GM10847 (cell line): ENCODE data around the gene ASF1B.

ENCODE experiments used
- POLR2A ChIP-seq: IDR thresholded peaks from 2 replicates; pipeline ENCODE4 v1.6.1; 2011; ENCODE audit not compliant: insufficient read length; ENCODE audit errors: extremely low read depth

Gene ASF1B

DNA sequence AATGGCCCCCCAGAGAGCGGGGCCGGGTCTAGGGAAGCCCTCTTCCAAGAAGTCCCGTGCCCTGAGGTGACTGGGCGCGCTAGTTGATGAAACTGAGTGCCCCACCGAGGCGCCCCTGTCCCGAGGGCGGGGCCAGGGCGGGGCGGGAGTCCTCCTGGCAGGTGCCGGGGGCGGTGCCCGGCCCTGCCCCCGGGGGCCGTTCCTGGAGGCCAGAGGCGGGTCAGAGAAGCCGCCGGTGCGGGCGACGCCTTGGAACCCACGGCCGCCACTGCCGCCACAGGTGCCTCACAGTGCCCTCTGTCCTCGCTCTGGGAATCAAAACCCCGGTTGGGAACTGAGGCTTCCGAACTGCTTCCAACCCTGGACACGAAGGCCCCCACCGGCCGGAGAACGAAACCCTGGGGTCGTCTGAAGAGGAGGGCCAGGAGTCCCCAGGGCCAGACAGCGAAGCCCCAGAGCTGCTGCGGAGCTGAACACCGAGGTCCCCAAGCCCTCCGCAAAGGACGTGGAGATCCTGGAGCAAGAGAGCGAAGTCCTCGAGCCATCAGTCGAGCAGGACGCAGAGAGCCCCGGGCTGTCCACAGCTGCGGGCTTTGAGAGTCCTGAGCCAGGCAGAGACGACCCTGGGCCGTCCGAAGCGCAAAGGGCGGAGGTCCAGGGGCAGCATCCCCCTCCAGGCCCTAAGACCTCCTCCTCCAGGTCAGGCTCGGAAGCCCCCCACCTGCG, 63.7 kb downstream of the ASF1B start, which contains the start of gene MISP3:
MISP3 (plus strand) TSS at position 252 of the 726 bp plus-strand sequence. CDS start 524 bp downstream, outside the sequence.
- TF ChIP-seq POLR2A: no peak

DNA sequence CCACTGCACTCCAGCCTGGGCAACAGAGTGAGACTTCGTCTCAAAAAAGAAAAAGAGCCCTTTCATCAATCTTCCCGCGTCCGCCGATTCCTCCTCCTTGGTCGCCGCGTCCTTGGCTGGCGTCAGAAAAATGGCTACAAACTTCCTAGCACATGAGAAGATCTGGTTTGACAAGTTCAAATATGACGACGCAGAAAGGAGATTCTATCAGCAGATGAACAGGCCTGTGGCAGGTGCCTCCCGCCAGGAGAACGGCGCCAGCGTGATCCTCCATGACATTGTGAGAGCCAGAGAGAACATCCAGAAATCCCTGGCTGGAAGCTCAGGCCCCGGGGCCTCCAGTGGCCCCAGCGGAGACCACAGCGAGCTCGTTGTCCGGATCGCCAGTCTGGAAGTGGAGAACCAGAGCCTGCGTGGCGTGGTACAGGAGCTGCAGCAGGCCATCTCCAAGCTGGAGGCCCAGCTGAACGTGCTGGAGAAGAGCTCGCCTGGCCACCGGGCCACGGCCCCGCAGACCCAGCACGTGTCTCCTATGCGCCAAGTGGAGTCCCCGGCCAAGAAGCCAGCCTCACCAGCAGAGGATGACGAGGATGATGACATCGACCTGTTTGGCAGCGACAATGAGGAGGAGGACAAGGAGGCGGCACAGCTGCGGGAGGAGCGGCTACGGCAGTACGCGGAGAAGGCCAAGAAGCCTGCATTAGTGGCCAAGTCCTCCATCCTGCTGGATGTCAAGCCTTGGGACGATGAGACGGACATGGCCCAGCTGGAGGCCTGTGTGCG, 65.9 kb downstream of the ASF1B start:
- TF ChIP-seq POLR2A: no peak
